ENCODE data around the gene METTL24. TPM values are rescaled to one million over a fixed set of nuclear protein-coding genes. Genes with fewer than 3 reads are reported as not detected.

METTL24 gene
- total and polyA plus RNA-seq, 3 donors from 2014 or later: 3.5 to 6.3 (median 6.0) TPM

DNA sequence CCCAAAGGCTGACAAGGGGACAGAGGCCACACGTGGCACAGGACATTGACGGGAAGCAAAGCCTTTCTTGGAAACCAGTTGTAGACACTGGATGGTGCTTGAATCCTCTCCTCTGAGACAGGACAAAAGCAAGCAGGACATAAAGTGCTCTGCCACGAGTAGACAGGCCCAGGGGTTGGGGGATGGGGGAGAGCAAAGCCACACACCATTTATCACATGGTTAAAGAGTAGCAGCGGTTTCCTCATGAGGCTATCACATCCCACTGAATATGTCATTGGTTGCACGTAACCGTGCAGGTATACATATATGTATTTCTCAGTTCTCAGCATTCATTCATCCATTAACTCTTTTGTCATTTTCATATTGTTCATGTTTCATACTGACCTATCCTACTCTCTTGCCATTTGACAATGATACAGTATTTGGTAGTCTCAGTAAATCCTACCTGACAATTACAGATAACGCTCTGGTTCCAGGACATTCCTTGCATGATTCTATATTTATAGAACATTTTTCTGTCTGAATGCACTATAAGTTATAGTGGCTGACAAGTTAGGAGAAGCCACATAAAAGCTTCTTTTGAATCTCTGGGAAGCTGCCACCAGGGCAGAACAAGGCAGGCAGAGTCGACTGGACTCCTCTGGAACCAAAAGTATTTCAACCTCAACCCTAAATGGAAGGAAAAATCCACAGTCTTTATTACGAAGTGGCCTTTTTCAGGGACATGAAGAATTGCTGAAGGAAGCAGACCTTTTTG, 23.5 kb downstream of the METTL24 start:
- 64 to 66% methylated on average over 9 of the region's 9 CpGs for WGBS, 2 donors
- intact Hi-C loops (cut with DNase I; ENCODE audit: low total_unique reads): no loop called here
- no peak for TF ChIP-seq POLR2A (IDR thresholded peaks at IDR 0.05)
- TF ChIP-seq, protein P1, sequence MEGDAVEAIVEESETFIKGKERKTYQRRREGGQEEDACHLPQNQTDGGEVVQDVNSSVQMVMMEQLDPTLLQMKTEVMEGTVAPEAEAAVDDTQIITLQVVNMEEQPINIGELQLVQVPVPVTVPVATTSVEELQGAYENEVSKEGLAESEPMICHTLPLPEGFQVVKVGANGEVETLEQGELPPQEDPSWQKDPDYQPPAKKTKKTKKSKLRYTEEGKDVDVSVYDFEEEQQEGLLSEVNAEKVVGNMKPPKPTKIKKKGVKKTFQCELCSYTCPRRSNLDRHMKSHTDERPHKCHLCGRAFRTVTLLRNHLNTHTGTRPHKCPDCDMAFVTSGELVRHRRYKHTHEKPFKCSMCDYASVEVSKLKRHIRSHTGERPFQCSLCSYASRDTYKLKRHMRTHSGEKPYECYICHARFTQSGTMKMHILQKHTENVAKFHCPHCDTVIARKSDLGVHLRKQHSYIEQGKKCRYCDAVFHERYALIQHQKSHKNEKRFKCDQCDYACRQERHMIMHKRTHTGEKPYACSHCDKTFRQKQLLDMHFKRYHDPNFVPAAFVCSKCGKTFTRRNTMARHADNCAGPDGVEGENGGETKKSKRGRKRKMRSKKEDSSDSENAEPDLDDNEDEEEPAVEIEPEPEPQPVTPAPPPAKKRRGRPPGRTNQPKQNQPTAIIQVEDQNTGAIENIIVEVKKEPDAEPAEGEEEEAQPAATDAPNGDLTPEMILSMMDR (IDR thresholded peaks at IDR 0.05): no peak
- peak overlapping the region; percentile 12 to 13 for H3K4me3 ChIP-seq
- no peak for DNase-seq
- H3K9me3 ChIP-seq: no peaks in the 10 kb centered on the region
- H3K4me1 ChIP-seq: no peaks in the 10 kb centered on the region
- no peaks in the 10 kb centered on the region for H3K27me3 ChIP-seq
- no peaks in the 10 kb centered on the region for H3K36me3 ChIP-seq (ENCODE audit: low read depth, missing control alignments)
- H3K27ac ChIP-seq: no peak overlapping the region

DNA sequence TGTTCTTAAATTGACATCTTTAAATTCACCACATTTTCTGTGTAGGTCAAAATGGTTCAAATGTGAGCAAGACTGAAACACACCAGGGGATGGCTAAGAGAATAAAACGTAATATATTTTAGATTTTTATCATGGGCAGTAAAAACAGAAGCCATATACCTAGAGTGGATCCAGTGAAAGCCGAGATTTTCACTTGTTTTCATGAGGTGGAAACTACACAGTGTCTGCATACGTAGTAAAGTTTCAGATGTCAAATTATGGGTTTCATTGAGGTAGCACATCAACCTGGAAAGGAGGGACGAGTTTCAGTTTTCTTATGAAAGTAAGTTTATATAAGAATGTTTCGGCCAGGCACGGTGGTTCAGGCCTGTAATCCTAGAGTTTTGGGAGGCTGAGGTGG, 25.9 kb downstream of the METTL24 start:
- DNase-seq: no peak
- Histone ChIP-seq H3K36me3 (ENCODE audit: low read depth, missing control alignments) (no peaks in the 10 kb centered on the region), H3K27ac (no peak overlapping the region), H3K4me3 (no peak overlapping the region), H3K9me3 (no peaks in the 10 kb centered on the region), H3K27me3 (no peaks in the 10 kb centered on the region), H3K4me1 (peaks cover 7% of the 10 kb centered on the region)
- 88 to 89% methylated on average over 6 of the region's 6 CpGs for WGBS, 2 donors
- TF ChIP-seq, protein P1 (IDR thresholded peaks at IDR 0.05): no peak
- TF ChIP-seq POLR2A (IDR thresholded peaks at IDR 0.05): no peak
- intact Hi-C loops (cut with DNase I; ENCODE audit: low total_unique reads): no loop called here

DNA sequence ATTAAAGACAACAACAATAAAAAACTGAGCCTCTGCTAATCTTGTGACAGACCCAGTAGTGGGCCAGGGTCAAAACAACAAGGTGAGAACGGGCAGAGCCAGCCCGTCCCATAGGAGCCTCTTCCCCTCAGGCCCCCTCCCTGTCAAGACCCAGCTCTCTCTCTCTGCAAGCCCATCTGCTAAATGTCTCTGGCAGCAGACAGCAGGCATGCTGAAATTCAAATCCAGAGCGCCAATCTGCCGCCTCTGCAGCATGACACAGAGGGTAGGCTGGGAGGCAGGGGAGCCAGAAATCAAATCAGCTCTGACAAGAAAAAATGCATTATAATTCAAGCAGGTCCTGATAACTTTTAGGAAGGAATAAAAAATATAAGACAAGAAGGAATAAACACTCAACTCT, 26.3 kb downstream of the METTL24 start:
- TF ChIP-seq POLR2A (IDR thresholded peaks at IDR 0.05): no peak
- TF ChIP-seq, protein P1 (IDR thresholded peaks at IDR 0.05): no peak
- no peaks in the 10 kb centered on the region for H3K36me3 ChIP-seq (ENCODE audit: low read depth, missing control alignments)
- WGBS, 2 donors: 74 to 78% methylated on average over 4 of the region's 4 CpGs
- no peak for DNase-seq
- intact Hi-C loops (cut with DNase I; ENCODE audit: low total_unique reads): no loop called here
- H3K4me3 ChIP-seq: no peak overlapping the region
- H3K4me1 ChIP-seq: peaks cover 7% of the 10 kb centered on the region
- no peaks in the 10 kb centered on the region for H3K9me3 ChIP-seq
- no peak overlapping the region for H3K27ac ChIP-seq
- H3K27me3 ChIP-seq: no peaks in the 10 kb centered on the region

DNA sequence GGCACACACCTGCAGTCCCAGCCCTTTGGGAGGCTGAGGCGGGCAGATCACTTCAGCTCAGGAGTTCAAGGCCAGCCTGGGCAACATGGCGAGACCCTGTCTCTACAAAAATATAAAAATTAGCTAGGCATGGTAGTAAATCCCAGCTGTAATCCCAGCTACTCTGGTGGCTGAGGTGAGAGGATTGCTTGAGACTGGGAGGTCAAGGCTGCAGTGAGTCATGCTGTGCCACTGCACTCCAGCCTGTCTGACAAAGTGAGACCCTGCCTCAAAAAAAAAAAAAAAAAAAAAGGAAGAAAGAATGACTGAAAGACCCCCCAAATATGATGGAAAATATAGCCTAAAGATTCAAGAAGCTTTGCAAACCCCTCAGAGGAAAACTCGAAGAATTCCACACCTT, 26.8 kb downstream of the METTL24 start:
- H3K36me3 ChIP-seq (ENCODE audit: low read depth, missing control alignments): no peaks in the 10 kb centered on the region
- no peak overlapping the region for H3K4me3 ChIP-seq
- TF ChIP-seq, protein P1 (IDR thresholded peaks at IDR 0.05): no peak
- no peak for TF ChIP-seq POLR2A (IDR thresholded peaks at IDR 0.05)
- peaks cover 7% of the 10 kb centered on the region for H3K4me1 ChIP-seq
- WGBS, 2 donors: 87 to 90% methylated on average over 3 of the region's 3 CpGs
- H3K9me3 ChIP-seq: no peaks in the 10 kb centered on the region
- DNase-seq: no peak
- intact Hi-C loops (cut with DNase I; ENCODE audit: low total_unique reads): no loop called here
- no peak overlapping the region for H3K27ac ChIP-seq
- H3K27me3 ChIP-seq: no peaks in the 10 kb centered on the region
